Stimulated activated CD4-positive, alpha-beta T cell treated with anti-CD3 and anti-CD28 coated beads, Interleukin-4, amount 100 ng/mL, for 48 hours (primary cell): ENCODE measurements around the gene TMEM258.
A peak's percentile ranks its signal among the peaks of the same experiment; 100 is the strongest.

Experiments used
- DNase-seq, 2 donors: peaks; one replicate each; pipeline ENCODE4 v3.0.0-alpha.2; 2020; ENCODE audit warnings: low read depth in 2 of 2

The TMEM258 gene

DNA sequence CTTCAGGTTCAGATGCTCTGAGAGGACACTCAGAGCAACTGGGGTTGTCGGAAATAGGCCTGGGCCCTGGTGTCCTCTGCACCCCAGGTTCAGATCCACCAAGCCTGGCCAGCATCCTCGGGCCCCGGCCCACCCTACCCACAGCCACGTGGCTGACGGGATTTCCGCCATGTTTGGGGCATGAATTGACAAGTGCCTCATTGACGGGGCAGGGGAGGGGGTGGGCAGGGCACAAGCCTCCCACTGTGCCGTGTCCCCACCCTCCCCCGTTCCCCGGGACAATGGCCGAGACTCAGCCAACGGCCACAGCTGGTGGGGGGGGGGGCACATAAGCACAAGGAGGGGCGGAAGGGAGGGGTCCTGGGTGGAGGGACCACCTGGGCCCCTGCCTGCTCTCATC lies 31.5 kb downstream of the TMEM258 start:
- no peak for DNase-seq

DNA sequence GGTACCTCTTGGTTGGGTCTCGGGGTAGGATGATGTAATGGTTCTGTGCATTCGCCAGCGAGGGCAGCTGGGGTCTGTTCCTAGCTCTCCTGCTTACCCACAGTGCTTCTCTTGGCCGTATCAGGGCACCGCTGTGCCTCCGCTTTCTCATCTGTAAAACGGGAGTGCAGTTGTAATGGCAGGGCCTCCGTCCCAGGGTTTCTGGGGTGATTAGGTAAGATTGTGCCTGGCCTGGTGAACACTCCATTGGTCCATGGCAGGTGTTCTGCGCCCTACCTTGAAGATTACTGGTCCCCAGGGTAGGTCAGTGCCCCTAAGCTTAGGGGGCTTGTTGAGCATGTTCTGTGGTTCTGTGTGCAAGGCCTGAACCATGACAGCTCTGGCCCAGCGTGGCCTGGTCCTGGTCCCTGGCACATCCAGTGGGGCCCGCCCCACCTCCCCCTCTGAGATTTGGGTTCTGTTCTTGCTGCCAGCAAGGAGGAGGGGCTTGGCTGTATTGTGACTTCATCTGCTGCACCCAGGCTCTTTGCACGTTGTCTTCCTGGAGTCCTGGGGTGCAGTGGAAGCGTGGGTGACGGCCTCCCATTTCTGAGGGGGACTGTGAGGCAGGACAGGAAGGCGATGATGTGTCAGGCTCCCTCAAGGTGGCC lies 35.1 kb downstream of the TMEM258 start:
- DNase-seq: no peak

DNA sequence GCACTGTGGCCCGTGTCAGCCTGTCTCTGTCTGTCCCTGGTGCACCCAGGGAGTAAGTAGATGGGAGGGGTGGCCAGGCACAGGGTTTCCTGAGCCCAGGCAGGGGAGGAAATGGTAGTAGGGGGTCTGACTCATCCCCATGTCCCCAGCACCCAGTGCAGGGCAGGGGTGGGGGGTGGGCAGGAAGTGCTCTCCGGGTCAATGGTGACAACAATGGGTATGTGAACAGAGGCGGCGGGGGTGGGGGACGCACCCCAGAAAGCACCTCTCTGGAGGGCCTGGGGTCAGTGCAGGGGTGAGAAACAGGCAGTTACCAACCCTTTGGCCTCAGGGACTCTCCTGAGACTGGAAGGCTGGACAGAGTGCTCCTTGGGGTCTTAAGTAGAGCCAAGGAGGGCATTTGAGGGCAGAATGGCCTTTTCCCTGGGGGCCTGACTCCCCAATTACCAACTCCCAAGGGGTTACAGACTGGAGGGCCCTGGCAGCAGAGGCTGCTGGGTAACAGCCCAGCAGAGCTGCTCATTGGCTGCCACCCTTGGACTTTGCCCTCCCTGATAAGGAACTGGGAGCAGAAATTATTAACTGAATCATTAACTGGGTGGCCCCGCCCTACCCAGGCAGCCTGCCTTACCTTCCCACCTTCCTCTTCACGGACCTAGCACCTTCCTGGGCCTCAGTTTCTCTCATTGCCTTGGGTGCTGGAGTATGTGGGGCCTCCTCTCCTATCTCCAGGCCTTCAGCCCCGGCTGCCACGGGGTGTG lies 35.8 kb downstream of the TMEM258 start:
- no peak for DNase-seq

DNA sequence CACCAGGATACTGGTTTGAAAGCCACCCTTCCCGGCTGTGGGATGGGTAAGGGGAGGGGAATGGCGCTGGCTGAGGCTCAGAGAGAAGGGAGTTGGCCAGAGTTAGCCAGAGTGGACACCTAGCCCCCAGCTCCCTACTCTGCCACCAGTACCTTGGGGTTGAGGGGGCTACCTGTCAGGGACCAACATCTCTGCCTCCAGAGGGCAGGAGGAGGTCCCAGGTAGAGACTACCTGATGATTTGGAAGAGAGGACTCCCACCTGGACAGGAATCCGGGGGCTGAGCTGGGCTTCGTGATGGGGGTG lies 36.3 kb downstream of the TMEM258 start:
- DNase-seq: no peak

DNA sequence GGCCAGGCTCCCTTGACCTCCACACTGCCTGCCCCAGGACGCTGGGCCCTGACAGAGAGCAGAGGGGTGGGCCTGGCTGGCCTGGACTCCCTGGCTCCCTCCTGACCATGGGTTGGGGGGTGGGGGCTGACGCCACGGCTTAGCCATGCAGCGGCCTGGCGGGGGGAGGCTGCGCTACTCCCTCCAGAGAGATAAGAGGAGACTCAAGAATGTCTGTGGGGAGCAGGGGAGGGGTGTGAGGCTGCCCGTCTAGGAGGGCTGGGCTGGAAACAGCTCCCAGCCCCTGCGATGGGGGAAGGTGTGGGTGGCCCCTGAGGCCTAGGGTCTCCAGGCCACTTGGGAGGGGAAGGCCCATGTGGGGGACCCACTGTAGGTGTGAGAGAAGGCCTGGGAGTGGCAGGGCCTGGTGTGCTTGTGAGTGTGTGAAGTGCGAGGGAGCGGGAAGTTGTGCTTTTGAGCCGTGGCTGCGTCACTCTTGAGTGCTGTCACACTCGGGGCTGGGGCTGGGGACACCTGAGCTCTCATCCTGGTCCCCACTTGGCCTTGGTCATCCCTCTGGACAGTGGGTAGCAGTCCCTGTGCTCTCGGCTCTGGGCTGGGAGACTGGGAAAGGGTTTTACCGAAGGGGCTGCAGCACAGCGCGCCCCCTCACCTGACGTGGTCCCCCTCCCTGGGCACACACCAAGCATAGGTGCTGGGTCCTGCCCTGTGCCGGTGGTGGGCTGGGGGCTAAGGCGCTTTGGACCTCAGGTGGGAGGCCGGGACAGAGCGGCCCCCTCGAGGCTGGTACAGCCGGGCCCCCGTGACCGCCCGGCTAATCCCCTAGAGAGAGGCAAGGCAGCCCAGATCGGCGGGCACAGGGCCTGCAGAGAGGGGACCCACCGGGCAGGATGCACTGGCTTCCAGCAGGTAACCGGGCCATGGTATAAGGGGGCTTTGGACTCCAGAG lies 37.6 kb downstream of the TMEM258 start:
- DNase-seq: no peak

DNA sequence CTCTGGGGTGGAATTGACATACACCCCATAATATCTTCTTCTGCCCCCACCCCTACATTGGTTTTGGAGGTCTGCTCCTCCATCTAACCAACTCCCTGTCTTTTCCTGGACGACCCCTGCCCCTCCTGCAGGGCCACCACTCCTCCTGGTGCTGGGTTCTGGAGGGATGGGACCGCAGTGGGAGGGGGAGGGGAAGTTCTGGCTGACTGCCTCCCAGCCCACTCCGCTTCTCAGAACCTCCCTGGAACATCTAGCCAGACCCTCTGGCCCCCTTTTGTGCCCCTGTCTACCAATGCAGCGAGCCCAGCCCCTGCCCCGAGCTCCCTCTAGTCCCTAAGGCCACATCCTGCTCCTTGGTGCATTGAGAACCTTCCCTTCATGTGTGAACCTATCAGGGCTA lies 38.7 kb downstream of the TMEM258 start:
- no peak for DNase-seq

DNA sequence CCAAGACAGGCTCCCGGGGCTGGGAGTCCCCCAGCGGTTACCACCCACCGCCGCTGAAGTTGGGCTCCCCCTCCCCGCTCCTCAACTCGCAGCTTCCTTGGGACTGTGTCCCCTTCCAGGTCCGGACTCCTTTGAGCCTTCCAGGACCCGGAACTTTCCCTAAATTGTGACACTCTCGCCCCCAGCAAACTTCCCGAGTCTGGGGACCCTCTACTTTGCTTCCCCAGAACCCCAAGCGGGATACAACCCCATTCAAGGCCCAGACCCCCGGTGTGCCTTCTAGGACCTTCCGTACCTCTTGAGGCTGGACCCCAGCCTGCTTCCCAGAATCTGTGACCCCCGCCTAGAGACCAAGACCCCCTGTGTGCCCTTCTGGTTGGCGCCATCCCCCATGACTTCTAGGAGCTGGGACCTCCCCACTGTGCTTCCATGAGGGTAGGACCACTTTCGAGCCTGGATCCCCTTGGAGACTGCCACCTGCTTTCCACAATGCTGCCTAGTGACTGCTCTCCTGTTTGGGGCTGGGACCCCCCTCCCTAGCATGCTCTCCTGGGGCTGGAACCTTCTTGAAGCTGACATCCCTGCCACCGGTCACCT lies 39.4 kb downstream of the TMEM258 start:
- DNase-seq: no peak

DNA sequence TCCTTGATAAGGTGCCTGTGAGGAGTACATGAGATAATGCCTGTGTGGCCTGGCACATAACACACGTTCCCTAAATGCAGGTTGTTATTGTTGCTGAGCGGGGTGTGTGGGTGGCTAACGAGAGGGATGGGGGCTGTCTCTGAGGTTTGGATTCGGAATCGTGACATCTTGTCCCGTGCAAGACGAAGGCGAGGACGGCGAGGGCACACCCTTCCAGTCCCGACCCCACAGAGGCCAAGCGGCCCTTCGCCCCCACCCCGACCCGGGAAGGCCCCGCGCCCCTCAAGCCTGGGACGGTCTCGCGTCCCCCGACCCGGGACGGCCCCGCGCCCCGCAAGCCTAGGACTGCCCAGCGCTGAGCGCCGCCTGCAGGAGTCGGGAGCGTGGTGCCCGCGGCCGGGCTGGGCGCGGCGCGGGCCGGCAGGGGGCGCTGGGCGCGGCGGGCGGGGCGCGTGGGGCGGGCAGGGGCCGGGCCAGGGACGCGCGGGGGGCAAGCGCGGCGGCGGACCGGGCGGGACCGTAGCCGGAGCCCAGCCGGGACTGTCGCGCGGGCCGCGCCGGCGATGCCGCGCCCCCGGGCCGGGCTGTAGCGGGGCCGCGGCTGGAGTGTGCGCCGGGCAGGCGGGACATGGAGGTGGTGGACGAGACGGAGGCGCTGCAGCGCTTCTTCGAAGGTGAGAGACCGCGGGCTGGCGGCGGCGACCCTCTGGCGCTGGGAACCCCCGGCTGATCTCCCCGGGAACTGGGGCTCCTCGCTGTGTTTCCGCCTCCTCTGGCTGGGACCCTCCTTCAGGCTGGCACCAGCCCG lies 40.1 kb downstream of the TMEM258 start, which contains the start of gene MYRF:
Gene MYRF (plus strand): TSS at position 520 of the 808 bp plus-strand sequence. CDS start 109 bp downstream, at position 629.
- DNase-seq: peak; percentile 29 to 54

DNA sequence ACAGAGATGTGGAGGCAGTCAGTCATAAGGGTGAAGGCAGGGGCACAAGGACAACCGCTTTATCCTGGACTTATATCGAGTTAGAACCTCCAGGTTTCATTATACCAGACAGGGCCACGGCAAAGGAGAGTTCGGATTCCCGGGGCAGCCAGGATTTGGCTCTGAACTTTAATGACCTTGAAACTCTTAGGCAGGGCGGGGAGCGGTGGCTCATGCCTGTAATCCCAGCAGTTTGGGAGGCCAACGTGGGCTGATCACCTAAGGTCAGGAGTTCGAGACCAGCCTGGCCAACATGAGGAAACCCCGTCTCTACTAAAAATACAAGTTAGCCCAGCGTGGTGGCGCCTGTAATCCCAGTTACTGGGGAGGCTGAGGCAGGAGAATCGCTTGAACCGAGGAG lies 41.0 kb downstream of the TMEM258 start:
- no peak for DNase-seq

DNA sequence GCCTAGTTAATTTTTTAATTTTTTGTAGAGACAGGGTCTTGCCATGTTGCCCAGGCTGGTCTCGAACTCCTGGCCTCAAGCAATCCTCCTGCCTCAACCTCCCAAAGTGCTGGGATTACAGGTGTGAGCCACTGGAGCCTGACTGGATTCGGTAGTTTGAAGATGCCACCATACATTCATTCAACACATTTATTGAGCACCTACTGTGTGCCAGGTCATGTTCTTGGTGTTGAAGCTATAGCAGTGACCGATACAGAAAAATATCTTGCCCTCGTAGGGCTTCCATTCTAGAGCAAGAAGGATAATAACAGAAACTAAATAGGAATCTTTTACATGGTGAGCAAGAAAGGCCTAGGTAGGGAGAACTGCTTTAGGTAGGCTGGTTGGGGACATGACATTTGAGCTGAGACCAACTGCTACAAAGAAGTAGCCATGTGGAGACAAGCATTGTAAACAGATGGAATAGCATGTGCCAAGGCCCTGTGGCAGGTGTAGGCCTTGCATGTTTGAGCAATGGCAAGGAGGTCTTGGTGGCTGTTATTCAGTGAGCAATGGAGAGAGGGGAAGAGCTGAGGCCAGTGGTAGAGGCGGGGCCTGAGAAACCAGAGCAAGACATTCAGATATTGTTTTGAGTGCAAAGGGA lies 41.6 kb downstream of the TMEM258 start:
- DNase-seq: no peak

DNA sequence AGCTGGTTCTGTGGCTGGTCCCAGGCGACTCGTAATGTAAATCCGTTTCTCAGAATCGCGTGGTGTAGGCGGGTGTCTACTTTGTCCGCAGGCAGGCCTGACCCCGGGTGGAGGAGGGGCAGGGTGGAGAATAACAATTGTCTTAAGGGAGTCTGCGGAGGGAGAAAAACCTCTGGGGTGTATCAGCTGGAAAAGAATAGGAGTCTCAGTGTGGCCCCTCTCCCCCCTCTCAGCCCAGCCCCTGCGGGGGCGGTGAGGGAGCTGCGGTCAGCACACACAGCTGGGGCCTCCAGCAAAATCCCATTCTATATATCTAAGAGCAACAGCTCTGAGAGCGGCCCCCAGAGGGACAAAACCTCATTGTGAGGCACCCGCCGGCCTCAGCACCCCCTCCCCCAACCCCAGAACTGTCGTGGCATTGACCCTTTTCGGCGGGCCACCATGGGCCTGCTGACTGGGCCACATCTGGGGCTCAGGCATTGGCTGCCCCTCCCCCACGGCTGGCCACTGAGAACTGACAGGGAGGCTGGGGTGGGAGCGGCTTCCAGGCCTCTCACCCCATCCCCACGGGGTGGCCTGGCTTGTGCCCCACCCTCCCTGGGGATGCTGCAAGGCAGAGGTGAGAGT lies 42.7 kb downstream of the TMEM258 start:
- no peak for DNase-seq

DNA sequence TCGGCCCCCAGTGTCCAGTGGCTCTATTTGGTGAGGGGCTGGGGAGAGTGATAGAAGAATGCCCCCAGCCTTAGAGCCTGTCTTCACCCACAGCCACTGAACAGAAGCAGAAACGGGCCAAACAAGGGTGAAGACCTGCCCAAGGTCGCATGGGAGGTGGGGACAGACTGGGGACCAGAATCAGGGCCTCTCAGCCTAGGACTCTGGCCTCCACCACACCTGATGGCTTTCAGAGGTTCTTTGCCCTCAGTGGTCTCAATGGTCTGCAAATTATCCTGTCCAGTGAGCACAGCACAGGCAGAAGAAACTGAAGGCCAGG lies 44.5 kb downstream of the TMEM258 start:
- no peak for DNase-seq

DNA sequence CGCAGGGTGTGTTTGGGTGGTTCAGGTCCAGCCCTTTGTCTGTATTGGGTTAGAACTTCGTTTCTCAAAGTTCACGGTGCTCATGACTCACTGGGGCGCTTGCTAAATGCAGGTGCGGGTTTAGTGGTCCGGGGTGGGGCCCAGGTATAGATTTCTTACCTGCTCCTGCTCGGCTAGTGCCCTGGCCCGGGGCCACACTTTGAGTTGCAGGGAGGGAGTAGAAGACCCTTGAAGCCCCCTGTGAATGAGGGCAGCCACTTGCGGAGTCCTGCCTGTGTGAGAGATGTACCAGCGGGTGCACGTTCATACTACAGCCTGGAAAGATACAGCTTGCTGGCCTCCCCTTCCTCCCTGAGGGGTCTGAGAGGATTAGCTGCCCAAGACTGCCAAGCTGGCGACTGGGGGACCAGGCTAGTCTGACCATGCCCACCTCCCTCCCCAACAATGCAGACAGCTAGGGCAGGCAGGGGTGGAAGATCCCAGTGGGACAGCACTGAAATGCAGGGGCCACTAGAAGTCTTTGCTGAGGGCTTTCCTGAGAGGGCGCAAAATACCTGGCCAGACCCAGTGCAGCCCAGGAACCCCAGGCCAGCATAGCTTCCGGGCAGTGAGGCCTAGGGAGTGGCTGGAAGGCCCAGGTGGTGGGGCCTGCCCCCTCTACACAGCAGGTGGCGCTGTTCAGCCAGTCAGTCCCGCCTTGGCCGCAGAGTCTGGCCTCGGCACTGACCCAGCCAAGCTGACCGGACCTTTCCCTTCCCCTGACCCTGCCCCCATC lies 45.0 kb downstream of the TMEM258 start:
- DNase-seq: peak in 1 of 2 donors; percentile 46

DNA sequence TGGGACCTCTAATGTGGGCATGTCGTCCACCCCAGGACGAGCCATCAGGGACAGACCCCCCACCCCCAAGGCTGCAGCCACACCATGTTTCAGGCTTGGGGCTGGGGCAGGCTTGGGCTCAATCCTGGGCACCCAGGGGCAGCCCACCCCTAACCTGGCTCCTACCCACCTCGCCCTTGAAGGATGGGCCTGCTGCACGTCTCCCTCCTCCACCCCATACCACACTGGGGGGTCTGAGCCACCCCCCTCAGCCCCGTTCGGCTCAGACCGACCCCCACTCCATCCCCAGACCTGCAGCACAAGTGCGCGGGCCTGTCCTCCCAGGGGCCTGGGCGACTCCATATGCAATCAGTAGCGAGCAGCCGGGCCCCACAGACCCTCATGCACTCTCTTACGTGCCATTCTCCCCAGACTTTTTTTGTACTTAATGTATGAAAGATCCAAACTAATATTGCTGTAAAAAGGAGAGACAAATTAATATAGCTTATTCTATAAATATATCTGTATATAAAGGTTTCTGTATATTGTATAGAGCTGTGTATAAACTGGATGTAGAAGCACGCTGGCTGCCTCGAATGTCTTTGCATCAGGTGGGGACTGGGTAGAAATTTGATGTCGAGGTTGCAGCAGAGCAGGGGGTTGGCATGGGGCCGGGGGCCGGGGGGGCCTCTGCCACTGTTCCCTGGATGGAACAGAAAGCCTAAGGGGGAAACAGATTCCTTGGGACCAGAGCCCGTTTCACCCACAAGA lies 45.8 kb downstream of the TMEM258 start:
- DNase-seq: no peak

DNA sequence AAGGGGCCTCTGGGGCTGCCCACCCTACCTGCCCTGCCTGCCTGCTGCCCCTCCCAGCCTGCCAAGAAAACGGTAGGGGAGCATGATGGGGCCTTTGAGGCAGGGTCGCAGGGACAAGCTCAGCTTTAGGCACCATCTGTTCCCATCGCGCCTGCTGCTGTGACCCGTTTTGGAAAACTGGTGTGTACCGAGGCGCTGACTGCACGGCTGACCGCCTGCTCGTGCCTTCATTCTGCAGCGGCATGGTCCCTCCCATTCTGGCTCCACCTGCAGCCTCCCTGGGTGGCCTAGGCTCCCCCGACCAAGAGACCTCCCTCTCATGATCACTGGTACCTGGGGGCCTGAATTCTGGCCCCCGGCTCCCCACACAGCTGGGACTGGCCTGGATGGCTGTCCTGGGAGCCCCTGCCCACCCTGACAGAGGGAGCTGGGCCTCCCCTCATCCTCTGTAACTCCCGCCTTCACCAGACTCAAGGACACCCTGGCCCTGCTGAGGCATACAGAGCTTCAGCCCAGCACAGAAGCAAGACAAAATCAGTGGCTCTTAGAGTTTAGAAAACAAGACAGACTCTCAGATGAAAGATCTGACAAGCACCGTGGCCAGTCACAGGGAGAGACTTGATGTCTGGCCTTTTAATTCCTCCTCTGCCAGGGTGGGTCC lies 46.5 kb downstream of the TMEM258 start:
- DNase-seq: no peak

DNA sequence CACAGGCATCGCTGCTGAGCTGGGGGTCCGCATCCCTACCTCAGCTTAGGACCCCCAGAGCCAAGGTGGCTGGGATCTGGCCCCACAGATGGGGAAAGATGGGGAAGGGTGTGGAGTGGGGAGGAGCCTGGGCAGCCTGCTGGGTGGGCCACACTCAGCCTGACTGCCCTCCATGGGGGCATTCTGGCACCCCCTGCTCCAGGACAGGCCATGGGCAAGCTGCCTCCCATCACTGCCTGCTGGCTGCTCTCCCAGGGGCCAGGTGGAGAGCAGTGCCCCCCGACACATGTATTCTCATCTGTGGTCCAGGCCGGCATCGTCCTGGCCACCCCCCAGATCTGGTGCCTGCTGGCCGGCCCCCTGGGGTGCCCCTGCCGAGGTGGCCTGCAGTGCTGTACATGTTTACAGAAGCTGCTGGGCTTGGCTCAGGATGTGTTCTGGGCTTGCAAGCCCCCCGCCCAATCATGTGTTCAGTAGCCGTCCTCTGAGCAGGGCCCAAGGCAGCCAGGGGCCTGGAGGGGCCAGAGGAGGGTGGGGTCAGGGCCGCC lies 47.7 kb downstream of the TMEM258 start:
- no peak for DNase-seq

DNA sequence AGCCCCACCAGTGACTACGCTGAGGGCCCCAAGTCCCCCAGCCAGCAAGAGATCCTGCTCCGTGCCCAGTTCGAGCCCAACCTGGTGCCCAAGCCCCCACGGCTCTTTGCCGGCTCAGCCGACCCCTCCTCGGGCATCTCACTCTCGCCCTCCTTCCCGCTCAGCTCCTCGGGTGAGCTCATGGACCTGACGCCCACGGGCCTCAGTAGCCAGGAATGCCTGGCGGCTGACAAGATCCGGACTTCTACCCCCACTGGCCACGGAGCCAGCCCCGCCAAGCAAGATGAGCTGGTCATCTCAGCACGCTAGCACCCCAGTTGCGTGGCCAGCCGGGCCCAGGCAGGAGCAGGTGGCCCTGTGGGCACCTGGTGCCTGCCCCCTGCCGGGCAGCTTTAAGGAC lies 48.2 kb downstream of the TMEM258 start:
- DNase-seq: no peak

DNA sequence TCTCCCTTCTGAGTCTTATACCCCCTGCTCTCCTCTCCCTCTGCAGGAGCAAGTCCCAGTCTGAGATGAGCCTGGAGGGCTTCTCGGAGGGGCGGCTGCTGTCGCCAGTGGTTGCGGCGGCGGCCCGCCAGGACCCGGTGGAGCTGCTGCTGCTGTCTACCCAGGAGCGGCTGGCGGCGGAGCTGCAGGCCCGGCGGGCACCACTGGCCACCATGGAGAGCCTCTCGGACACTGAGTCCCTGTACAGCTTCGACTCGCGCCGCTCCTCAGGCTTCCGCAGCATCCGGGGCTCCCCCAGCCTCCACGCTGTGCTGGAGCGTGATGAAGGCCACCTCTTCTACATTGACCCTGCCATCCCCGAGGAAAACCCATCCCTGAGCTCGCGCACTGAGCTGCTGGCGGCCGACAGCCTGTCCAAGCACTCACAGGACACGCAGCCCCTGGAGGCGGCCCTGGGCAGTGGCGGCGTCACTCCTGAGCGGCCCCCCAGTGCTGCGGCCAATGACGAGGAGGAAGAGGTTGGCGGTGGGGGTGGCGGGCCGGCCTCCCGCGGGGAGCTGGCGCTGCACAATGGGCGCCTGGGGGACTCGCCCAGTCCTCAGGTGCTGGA lies 48.8 kb downstream of the TMEM258 start:
- DNase-seq: no peak
